Choroid plexus epithelial cell (primary cell): ENCODE data around the gene HNRNPM.
"Not testable (repeated sequence)": the region's sequence is repeated elsewhere in the genome, so short reads cannot be mapped to it uniquely, and the experiment has no call there.

ENCODE experiments used
- DNase-seq: peaks from one replicate; pipeline ENCODE4 v3.0.0-alpha.2; 2010; ENCODE audit warnings: low read depth
- H3K4me3 ChIP-seq: 2 replicates; pipeline ENCODE4 v1.5.1; 2011; ENCODE audit warnings: low read depth, mild to moderate bottlenecking, control low read depth, low read length, moderate library complexity
- TF ChIP-seq, protein P1 (sequence below): conservative IDR thresholded peaks from 2 replicates; pipeline ENCODE4 v1.5.1; 2011; ENCODE audit warnings: low read depth, mild to moderate bottlenecking, control low read depth, inconsistent platforms, low read length, moderate library complexity

HNRNPM gene

GRCh38 chr19:8429044-8429443 is 15.7 kb upstream of the HNRNPM start:
- no peak for DNase-seq
- H3K4me3 ChIP-seq, result no peak overlapping the region
- TF ChIP-seq, protein P1, sequence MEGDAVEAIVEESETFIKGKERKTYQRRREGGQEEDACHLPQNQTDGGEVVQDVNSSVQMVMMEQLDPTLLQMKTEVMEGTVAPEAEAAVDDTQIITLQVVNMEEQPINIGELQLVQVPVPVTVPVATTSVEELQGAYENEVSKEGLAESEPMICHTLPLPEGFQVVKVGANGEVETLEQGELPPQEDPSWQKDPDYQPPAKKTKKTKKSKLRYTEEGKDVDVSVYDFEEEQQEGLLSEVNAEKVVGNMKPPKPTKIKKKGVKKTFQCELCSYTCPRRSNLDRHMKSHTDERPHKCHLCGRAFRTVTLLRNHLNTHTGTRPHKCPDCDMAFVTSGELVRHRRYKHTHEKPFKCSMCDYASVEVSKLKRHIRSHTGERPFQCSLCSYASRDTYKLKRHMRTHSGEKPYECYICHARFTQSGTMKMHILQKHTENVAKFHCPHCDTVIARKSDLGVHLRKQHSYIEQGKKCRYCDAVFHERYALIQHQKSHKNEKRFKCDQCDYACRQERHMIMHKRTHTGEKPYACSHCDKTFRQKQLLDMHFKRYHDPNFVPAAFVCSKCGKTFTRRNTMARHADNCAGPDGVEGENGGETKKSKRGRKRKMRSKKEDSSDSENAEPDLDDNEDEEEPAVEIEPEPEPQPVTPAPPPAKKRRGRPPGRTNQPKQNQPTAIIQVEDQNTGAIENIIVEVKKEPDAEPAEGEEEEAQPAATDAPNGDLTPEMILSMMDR, result no peak

DNA sequence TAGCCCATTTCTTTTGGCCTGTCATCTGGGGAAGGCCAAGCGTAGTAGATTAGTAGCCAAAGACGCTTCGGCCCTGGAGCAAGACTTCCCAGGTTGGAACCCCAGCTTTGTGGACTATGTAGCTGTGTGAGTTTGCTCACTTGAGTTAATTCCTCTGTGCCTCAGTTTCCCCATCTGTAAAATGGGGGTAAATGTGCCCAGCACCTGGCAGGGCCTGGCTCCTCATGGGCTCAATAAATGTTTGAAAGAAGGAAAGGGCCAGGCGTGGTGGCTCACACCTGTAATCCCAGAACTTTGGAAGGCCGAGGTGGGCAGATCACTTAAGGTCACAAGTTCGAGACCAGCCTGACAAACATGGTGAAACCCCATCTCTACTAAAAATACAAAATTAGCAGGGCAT is 14.9 kb upstream of the HNRNPM start:
- DNase-seq, result no peak
- no peak overlapping the region for H3K4me3 ChIP-seq
- TF ChIP-seq, protein P1, result no peak

- no peak for DNase-seq
- TF ChIP-seq, protein P1, result no peak
Observed at GRCh38 chr19:8430650-8431049, 14.1 kb upstream of the HNRNPM start.

GRCh38 chr19:8438236-8438635 is 6.5 kb upstream of the HNRNPM start:
- TF ChIP-seq, protein P1, result no peak
- H3K4me3 ChIP-seq, result no peak overlapping the region
- DNase-seq, result no peak

More at GRCh38 chr19:8430650-8431049, 14.1 kb upstream of the HNRNPM start:
- H3K4me3 ChIP-seq, result no peak overlapping the region

DNA sequence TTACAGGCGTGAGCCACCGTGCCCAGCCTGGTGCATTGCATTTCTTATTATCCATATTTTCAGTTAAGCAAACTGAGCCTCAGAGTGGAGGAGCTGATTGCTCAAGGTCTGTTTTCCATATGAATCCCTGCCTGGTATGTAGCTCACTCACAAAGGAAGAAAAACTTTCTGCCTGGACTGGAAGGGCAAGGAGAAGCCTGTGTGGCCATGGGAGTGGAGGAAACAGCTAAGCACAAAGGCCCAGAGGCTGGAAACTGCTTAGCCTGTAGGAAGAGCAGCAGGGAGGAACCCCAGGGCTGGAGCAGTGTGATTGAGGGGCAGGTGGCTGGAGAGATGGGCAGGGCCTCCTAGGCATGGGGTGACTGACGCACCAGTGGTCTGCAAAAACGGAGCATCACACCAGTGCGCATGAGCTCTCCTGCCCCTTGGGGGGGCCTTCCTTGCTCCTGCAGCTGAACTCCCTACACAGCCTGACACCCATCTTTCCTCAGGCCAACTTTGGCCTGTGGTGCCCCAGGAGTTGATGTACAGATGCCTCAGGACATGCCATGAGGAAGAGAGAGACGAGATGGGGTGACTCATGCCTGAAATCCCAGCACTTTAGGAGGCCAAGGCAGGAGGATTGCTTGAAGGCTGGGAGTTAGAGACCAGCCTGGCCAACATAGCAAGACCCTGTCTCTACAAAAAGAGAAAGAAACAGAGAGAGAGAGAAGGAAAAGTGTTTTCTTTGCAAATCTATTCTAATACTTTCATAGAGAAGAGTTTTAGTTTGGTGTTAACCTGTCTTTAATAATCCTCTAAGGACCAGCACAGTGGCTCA is 2.8 kb upstream of the HNRNPM start:
- TF ChIP-seq, protein P1, result no peak

DNA sequence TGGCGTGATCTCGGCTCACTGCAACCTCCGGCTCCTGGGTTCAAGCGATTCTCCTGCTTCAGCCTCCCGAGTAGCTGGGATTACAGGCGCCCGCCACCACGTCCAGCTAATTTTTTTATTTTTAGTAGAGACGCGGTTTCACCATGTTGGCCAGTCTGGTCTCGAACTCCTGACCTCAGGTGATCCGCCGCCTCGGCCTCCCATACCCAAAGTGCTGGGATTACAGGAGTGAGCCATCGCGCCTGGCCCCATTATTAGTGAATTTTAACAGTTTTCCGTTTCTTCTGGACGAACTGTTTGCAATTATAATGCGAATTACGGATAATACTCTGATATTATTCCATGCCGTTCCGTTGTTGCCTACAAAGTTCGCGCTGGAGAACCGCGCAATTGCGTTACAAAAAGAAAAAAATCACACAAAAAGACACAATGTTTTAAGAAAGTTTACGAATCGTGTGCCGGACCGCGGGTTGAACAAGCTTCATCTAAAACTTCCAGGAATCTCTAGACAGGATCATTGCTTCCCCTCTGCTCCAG is 567 bp upstream of the HNRNPM start:
- H3K4me3 ChIP-seq, result peak overlapping the region; percentile 95
- not testable (repeated sequence) for DNase-seq

More for the DNA sequence above, 2.8 kb upstream of the HNRNPM start:
- DNase-seq, result no peak
- no peak overlapping the region for H3K4me3 ChIP-seq

DNA sequence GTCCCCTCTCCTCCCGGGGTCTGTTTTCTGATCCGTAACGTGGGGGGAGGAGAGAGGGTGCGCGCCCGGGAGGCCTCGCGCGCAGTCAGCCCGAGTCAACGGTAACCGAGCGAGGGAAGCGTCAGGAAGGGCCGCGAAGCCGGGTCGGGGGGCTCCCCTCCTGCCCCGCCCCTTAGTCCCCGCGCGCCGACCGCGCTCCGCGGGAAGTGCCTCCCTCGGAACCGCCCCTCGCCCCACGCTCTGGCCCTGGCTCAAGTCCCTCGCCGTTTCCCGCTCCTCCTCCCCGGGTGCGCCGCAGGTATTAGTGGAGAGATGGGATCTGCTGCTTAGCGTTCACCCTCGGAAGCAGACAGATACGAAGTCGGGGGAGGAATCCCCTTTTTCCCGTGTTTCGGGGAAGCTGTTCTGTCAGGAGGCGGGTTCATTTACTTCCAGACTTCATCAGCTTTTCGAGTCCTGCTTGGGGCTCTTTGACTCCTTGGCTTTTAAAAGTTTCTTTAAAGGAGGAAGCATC is 770 bp downstream of the HNRNPM start:
- DNase-seq, result peak; percentile 43
- TF ChIP-seq, protein P1, result no peak
- peak overlapping the region; percentile 95 for H3K4me3 ChIP-seq
